ENCODE results near the gene DBF4B.
"Not testable (repeated sequence)": the region's sequence is repeated elsewhere in the genome, so short reads cannot be mapped to it uniquely, and the experiment has no call there.

The DBF4B gene

DNA sequence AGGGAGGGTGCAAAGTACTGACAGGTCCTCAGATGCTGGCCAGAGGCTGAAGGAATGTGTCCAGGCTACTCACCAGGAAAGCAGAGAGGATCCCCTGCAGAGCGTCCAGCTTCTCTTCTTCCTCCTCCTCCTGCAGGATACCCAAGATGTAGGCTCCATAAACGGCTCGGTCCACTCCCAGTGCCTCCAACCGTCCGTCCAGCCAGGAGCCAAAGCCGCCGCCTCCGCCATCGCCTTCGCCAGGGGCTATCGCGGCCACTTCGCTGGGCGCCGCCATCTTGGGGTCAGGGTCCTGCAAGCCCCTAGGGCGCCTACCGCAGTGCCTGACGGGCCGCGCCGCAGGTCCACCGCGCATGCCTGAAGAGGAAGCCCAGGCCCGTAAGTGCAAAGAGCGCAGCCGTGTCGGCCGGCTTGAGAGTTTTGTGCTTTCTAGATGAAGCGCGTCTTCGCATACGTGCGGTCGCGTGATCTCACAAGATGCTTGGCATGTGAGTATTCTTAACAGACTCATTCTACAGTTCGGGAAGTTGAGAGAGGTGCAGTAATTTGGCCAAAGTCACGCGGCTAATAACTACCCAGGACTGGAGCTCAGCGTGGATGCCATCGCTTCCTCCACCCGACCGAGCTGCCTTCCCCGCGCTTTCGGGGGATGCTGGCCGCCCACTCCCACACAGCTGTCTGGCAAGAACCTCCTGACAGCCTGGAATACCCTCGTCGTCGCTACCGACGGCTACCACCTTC, 18.8 kb upstream of the DBF4B start, which contains the start of gene CCDC43:
TSS of gene CCDC43 (minus strand) at position 300 of the 741 bp plus-strand sequence. CDS start at position 277, 23 bp downstream.
- TF ChIP-seq JUND (IDR thresholded peaks at IDR 0.05; ENCODE audit: low read depth) = no peak
- DNase-seq (ENCODE audit: low read depth in 1 of 2, low spot score in 1 of 2) = peak; percentile 93 to 94
- in situ Hi-C loops (cut with HindIII; ENCODE audit: low pct_unique_long_range_greater_than_20kb, low sequenced_read_pairs) = no loop called here

- in situ Hi-C loops (cut with HindIII; ENCODE audit: low pct_unique_long_range_greater_than_20kb, low sequenced_read_pairs) = not testable (repeated sequence)
- peak; percentile 11 to 61 for DNase-seq (ENCODE audit: low read depth in 1 of 2, low spot score in 1 of 2)
Measured at GRCh38 chr17:44690746-44691306, 17.6 kb upstream of the DBF4B start.

GRCh38 chr17:44693609-44694008, 14.9 kb upstream of the DBF4B start:
- DNase-seq (ENCODE audit: low read depth in 1 of 2, low spot score in 1 of 2) = no peak
- TF ChIP-seq JUND (IDR thresholded peaks at IDR 0.05; ENCODE audit: low read depth) = no peak
- in situ Hi-C loops (cut with HindIII; ENCODE audit: low pct_unique_long_range_greater_than_20kb, low sequenced_read_pairs) = no loop called here

DNA sequence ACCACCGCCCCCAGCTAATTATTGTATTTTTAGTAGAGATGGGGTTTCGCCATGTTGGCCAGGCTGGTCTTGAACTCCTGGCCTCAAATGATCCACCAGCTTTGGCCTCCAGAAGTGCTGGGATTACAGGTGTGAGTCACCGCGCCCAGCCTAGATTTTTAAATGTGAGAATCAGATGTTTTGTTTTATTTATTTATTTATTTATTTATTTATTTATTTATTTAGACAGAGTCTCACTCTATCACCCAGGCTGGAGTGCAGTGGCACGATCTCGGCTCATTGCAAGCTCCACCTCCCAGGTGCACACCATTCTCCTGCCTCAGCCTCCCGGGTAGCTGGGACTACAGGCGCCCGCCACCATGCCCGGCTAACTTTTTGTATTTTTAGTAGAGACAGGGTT, 8.2 kb upstream of the DBF4B start:
- in situ Hi-C loops (cut with HindIII; ENCODE audit: low pct_unique_long_range_greater_than_20kb, low sequenced_read_pairs); DNase-seq (ENCODE audit: low read depth in 1 of 2, low spot score in 1 of 2): not testable (repeated sequence)

GRCh38 chr17:44707755-44708400, 587 bp upstream of the DBF4B start:
- in situ Hi-C loops (cut with HindIII; ENCODE audit: low pct_unique_long_range_greater_than_20kb, low sequenced_read_pairs) = no loop called here
- TF ChIP-seq JUND (IDR thresholded peaks at IDR 0.05; ENCODE audit: low read depth) = no peak
- DNase-seq (ENCODE audit: low read depth in 1 of 2, low spot score in 1 of 2) = peak in 1 of 2 experiments; percentile 7

DNA sequence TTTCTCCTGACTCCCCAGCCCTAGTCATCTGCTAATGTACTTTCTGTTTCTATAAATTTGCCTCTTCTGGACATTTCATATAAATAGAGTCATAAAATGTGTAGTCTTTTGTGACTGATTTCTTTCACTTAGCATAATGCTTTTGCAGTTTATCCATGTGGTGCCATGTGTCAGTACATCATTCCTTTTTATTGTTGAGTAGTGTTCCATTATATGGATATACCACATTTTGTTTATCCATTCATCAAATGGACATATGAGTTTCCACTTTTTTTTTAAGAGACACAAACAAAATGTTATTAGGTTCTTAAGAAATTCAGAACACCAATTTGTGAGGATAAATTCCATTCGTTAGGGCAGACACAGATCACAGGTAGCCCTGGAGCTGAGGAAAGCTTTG, 11.0 kb downstream of the DBF4B start:
- no peak for TF ChIP-seq JUND (IDR thresholded peaks at IDR 0.05; ENCODE audit: low read depth)
- in situ Hi-C loops (cut with HindIII; ENCODE audit: low pct_unique_long_range_greater_than_20kb, low sequenced_read_pairs) = no loop called here
- no peak for DNase-seq (ENCODE audit: low read depth in 1 of 2, low spot score in 1 of 2)

DNA sequence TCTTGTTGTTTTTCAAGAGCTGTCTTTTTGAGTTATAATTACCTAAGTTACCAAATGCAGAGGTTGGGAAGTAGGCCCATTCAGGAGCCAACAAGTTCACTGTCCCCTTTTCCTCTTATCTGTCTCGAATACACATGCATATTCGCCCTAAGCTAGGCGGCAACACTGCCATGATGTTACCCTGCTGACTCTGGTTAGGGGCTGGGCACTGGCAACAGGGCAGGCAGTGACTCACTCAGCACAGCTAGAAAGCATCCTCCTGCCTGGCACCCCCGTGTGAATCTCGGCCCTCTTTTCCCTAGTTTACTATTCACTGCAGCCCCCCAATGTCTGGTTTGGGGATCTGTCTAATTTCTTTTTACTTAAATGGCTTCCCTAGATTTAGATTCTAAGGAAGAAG, 13.8 kb downstream of the DBF4B start:
- in situ Hi-C loops (cut with HindIII; ENCODE audit: low pct_unique_long_range_greater_than_20kb, low sequenced_read_pairs) = no loop called here
- TF ChIP-seq JUND (IDR thresholded peaks at IDR 0.05; ENCODE audit: low read depth) = no peak
- no peak for DNase-seq (ENCODE audit: low read depth in 1 of 2, low spot score in 1 of 2)

DNA sequence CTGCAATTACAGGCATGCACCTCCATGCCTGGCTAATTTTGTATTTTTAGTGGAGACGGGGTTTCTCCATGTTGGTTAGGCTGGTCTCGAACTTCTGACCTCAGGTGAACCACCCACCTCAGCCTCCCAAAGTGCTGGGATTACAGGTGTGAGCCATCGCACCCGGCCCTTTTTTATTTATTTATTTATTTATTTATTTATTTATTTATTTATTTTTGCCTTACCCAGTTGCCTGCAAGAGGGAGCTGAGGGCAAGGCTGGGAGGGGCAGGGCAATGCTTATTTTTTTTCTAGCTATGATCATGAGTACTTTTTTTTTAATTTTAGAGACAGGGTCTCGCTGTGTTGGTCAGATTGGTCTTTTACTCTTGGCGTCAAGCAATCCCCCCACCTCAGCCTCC, 17.7 kb downstream of the DBF4B start:
- in situ Hi-C loops (cut with HindIII; ENCODE audit: low pct_unique_long_range_greater_than_20kb, low sequenced_read_pairs); DNase-seq (ENCODE audit: low read depth in 1 of 2, low spot score in 1 of 2): not testable (repeated sequence)

DNA sequence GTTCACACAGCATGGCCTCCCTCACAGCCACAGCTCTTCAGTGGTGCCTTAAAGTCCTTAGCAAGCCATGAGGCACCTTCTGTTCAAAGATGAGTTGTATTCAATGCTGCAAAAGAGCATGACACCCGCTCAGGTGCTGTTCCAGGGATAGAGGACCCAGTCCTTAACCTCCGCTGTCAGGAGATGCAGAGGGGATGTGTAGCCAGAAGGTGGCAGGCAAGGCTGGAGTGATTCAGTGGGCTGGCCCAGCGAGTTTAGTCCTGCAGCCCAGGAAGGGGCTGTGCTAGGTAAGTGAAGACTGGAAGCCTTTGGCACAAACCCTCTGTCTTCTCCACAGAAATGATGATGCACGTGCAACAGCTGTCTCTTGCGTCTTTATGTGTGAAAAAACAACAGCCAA, 25.3 kb downstream of the DBF4B start:
- no peak for TF ChIP-seq JUND (IDR thresholded peaks at IDR 0.05; ENCODE audit: low read depth)
- DNase-seq (ENCODE audit: low read depth in 1 of 2, low spot score in 1 of 2) = peak in 1 of 2 experiments; percentile 47
- in situ Hi-C loops (cut with HindIII; ENCODE audit: low pct_unique_long_range_greater_than_20kb, low sequenced_read_pairs) = no loop called here

DNA sequence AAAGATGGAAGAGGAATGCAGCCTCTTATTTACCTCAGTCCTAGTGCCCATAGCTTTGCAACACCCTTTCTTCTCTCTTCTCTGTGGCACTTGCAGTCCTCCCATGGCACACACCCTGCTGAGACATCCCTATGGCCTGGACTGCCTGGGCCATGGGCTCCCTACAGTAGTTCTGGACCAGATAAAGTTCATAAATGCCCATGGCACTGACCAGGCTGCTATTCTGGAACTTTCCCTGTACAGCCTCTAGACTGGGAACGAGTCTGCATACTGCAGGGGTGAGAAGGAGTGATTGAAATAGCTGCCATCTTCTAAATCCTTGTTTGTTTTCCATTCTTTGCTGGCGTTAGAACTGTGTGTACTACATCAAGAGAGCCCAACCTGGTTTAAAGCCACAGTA, 25.8 kb downstream of the DBF4B start:
- in situ Hi-C loops (cut with HindIII; ENCODE audit: low pct_unique_long_range_greater_than_20kb, low sequenced_read_pairs) = no loop called here
- DNase-seq (ENCODE audit: low read depth in 1 of 2, low spot score in 1 of 2) = no peak
- no peak for TF ChIP-seq JUND (IDR thresholded peaks at IDR 0.05; ENCODE audit: low read depth)

- in situ Hi-C loops (cut with HindIII; ENCODE audit: low pct_unique_long_range_greater_than_20kb, low sequenced_read_pairs) = no loop called here
- no peak for TF ChIP-seq JUND (IDR thresholded peaks at IDR 0.05; ENCODE audit: low read depth)
- DNase-seq (ENCODE audit: low read depth in 1 of 2, low spot score in 1 of 2) = no peak
Measured at GRCh38 chr17:44736551-44737240, 28.2 kb downstream of the DBF4B start.

DNA sequence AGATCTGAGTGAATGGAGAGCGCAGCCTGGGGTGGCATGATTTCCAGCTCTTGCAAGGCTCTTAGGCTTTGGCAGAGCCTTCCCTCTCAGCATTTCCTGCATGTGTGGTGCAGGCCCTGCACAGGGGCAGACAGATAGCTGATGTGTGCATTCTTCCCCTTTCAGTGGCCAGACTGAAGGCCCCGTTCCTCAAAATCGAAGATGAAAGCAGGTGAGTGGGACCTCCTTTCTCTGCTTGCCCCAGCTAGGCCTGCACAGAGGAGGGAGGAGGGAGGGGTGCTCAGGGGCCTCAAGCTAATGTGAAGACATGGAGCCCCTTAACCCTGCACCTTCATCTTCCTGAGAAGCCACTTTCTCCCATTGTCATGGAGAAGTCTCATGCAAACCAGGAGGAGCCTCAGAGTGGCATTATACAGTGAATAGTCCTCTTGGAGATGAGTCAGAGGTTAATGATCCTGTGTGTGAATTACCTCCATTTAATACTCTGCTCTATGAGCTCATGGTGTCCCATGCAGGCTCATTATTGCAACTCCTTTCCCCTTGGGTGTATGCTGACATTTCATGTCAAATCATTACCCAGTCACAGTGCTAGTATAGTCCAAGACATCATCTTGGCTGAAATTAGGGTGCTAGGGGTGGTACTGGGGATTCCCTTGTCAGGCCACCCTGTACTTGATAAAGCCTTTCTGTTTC, 29.9 kb downstream of the DBF4B start:
- no peak for TF ChIP-seq JUND (IDR thresholded peaks at IDR 0.05; ENCODE audit: low read depth)
- no peak for DNase-seq (ENCODE audit: low read depth in 1 of 2, low spot score in 1 of 2)
- in situ Hi-C loops (cut with HindIII; ENCODE audit: low pct_unique_long_range_greater_than_20kb, low sequenced_read_pairs) = no loop called here
